GM20431 (cell line): Measurements from ENCODE around the gene DYRK1B.

ENCODE experiments used
- in situ Hi-C: fragments of 300-500 bp; cut with MseI, MboI; formaldehyde crosslinking; loops from one replicate; pipeline ENCODE4 v1.15.0; 2020; ENCODE audit warnings: low sequenced_read_pairs; ENCODE audit not compliant: unreplicated experiment

The DYRK1B gene

DNA sequence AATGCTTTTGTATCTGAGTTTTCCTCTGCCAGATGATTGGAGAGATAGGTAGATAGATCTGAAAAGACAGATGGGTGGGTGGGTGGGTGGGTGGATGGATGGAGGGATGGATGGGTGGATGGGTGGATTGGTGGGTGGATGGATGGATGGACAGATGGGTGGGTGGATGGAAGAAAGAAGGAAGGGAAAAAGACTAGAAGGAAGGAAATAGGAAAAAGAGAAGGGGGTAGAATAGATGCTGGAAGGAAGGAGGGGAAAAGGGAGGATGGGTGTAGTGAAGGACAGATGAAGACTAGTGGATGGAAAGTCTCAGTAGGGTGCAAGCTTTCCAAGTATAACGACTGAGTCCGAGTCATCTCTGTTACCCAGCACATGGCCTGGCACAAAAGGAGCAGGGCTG lies 31.2 kb upstream of the DYRK1B start:
- in situ Hi-C loops, result no loop called here

- in situ Hi-C loops, result no loop called here
These were observed 30.2 kb upstream of the DYRK1B start for GRCh38 chr19:39864118-39864517.

DNA sequence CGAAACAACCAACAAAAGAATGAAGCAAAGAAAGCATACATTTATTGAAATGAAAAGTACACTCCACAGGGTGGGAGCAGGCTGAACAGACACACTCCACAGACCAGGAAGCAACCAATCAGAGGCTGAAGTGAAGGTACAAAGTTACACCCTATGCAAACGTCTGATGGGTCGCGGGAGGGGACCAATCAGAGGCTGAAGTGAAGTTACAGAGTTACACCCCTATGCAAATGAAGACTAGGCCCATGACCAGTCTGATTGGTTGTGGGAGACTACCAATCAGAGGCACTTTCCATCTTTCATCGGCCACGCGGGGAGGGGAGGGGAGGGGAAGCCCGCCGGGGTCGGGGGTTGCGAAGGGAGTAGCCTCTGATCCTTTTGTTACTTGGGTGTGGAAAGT lies 24.6 kb upstream of the DYRK1B start:
- in situ Hi-C loops, result no loop called here

GRCh38 chr19:39852882-39853281 lies 18.9 kb upstream of the DYRK1B start:
- in situ Hi-C loops, result no loop called here

- in situ Hi-C loops, result no loop called here
These were observed 16.9 kb upstream of the DYRK1B start for GRCh38 chr19:39850892-39851291.

DNA sequence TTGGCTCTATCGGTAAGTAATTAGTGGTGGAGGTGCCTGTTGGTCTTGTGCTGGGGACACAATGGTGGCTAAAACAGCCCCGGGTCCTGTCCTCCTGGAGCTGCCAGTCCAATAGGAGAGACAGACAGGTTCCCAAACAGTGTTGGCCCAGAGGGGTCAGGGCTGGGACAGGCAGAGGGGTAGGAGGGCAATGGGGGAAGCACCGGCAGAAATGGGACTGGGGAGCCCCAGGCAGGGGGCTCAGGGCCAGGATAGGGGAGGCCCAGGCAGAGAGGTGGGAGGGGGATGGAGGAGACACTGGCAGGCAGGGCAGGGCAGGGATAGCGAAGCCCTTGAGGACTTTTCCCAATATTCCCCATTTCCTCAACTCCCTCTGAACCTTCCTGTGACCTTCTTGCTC lies 14.4 kb upstream of the DYRK1B start:
- in situ Hi-C loops, result loop anchor here (10.0 kb wide), 1 partner anchor 174 kb away; no protein-coding TSS in a partner anchor

DNA sequence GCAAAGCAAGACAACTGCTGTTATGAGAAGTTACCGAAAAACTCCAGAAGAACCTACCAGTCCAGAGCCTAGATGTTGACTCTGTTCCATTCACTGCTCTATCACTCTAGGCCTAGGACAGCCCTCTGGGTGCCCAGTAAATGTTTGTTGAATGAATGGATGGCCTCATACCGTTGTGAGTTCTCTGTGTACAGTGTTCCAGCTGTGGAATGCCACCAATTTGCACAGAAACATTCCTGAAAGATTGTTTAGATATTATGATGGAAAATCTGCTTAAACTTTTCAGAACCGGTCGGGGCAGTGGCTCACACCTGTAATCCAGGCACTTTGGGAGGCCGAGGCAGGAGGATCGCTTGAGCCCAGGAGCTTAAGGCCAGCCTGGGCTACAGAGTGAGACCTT lies 13.6 kb upstream of the DYRK1B start:
- in situ Hi-C loops, result loop anchor here (10.0 kb wide), 1 partner anchor 173 kb away; no protein-coding TSS in a partner anchor

DNA sequence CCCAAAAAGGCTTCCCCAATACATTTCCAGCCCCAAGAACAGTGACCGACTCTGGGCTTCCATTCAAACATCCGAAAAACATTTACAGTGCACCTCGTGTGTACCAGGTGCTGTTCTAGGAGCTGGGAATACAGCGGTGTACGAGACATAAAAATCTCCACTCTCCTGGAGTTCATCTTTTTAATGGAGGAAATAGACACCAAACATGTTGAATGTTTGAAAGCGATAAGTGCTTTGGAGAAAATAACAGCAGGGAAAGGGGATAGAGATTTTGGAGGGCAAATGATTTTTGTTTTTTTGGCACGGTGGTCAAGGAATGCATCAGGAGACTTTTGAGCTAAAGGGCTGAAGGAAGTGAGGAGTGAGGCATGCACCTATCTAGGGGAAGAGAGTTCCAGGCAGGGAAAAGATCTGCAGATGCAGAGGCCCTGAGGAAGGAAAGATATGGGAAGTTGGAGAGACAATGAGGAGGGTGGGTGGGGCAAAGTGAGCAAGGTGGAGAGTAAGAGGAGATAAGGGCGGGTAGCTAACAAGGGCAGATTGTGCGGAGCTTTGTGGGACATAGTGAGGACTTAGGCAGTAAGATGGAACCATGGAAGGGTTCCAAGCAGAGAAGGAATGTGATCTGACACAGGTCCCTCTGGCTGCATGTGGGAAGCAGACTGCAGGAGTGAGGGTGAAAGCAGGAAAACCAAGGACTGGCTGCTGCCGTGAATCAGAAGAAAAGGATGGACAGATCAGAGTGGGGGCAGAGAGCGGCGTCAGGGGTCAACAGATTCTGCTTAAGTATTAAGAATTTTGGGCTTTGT lies 12.9 kb upstream of the DYRK1B start:
- in situ Hi-C loops, result loop anchor here (10.0 kb wide), 1 partner anchor 172 kb away; no protein-coding TSS in a partner anchor

DNA sequence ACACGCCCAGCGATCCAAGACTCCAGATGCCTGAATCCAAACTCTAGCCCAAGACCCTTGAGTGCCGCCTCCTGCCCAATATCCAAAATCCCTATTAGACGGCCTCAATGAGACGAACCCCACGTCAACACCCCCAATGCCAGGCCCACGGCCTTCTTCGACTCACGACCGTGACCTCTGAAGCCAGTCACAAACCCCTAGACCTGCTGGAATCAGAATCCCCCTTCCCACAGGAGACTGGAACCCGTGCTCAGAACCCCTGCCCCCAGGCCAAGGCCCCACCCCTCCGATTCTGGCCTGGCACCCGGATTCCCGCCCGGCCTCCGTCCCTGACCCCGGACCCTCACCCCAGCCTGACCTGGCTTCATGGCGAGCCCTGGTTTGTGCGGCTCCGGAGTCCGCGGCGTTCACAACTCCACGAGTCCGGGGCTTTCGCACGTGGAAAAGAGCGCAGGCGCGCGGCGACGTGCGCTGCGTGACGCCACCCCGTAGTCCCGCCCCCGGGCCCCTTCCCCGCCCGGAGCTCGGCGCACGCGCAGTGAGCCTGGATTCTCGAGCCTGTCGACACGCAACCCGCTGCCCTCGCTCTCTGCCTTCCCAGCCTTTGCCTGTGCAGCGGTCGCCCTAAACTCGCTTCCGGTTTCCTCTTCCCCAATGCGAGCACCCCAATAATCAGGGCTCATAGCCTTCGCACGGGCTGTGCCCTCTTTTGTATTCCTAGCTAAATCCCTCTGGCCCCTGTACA lies 12.1 kb upstream of the DYRK1B start, which contains the start of gene FBL:
Gene FBL (minus strand): TSS at position 447 of the 745 bp plus-strand sequence. CDS start 79 bp downstream, at position 368.
- in situ Hi-C loops, result loop anchor here (10.0 kb wide), 1 partner anchor 171 kb away; no protein-coding TSS in a partner anchor

- in situ Hi-C loops, result loop anchor here (10.0 kb wide), 1 partner anchor 171 kb away; no protein-coding TSS in a partner anchor
These were observed 11.6 kb upstream of the DYRK1B start for GRCh38 chr19:39845584-39845932.

GRCh38 chr19:39845172-39845571 lies 11.2 kb upstream of the DYRK1B start:
- in situ Hi-C loops, result loop anchor here (10.0 kb wide), 1 partner anchor 170 kb away; no protein-coding TSS in a partner anchor

DNA sequence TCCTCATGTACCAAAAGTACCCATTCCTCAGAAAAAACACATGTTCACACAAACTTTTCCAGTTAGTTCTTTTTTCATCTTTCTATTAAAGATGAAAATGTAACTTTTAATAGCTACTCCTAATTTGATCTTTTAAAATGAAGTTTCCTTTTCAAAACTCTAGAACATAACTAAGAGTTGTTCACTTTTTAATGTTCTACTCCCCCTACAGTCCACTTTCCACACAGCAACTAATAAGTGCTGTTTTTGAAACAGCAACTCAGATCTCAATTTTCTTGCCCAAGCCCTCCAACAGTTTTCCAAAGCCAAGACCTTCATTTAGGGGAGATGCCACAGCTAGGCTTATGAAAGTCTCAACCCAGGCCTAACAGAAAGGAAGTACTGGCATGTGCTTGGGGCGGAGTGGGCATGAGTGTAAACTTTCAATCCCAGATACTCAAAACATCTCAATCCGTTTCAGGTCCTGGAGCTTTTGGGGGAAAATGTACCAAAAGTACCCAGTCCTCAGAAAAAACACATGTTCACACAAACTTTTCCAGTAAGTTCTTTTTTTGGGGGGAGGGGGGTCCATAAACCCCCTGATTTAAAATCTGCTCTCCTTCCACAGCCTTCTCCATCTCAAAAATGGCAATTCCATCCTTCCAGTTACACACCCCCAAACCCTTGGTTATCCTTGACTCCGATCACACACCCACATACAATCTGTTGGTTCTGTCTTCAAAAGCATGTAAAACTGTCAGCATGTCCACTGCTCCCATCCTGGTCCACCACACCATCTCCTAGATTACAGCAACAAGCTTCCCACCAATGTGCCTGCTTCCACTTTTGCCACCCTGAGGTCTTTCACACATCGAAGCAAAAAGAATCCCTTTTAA lies 10.2 kb upstream of the DYRK1B start:
- in situ Hi-C loops, result loop anchor here (10.0 kb wide), 1 partner anchor 169 kb away; no protein-coding TSS in a partner anchor

DNA sequence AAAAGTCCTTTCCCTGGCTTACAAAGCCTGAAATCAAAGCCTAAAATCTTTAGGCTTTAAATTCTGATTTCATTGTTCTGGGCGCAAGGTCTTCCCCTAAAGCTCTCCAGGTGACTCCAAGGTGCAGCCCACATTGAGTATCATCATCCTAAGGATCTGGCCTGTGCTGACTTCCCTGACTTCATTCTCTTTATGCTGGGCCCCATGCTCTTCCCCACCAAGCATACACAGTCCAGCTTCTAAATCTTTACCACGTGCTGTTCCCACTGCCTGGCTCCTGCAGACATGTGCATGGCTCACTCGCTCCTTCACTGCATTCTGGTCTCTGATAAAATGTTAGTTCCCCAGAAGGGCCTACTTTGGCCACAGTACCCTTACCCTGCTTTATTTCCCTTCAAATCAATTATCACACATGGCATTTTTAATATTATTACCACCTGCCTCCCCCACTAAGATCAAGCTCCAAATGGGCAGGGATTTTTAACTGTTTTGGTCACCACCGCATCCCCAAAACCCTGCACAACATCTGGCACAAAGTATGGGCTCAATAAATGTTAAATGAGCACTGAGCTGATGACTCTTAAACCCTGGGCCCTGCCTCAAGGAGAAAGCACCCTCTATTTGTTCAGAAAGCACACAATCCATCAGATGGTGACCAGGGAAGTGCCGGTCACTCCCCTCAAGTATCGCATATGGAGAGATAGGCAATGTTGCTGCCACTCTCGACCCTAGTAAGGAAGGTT lies 8.9 kb upstream of the DYRK1B start:
- in situ Hi-C loops, result loop anchor here (10.0 kb wide), 1 partner anchor 168 kb away; no protein-coding TSS in a partner anchor

DNA sequence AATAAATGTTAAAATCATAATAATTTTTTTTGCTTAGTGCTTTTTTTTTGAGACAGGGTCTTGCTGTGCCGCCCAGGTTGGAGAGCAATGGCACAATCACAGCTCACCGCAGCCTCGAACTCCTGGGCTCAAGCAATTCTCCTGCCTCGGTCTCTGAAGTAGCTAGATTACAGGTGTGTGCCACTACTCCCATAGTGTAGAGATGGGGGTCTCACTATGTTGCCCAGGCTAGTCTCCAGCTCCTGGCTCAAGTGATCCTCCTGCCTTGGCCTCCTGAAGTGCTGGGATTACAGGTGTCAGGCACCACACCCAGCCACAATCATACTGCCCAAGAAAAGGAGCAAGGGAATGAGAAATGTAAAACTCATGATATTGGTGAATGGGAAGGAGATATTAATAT lies 7.1 kb upstream of the DYRK1B start:
- in situ Hi-C loops, result loop anchor here (10.0 kb wide), 1 partner anchor 166 kb away; no protein-coding TSS in a partner anchor

DNA sequence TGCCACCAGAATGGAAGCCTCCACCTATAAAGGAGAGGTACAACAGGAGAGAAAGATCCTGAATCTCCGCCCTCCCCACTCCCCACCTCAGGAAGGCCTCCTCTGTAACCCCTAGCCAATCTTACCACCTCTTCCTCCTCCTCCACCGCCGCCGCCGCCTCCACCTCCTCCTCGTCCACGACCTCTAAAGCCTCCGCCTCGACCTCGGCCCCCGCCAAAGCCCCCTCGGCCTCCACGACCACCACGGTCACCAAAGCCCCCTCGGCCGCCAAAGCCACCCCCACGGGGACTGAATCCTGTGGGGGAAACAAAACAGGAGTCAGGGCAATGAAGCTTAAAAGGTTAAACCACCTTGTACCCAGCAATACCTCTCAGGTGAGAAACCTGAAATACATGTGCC lies 6.5 kb upstream of the DYRK1B start:
- in situ Hi-C loops, result loop anchor here (10.0 kb wide), 1 partner anchor 166 kb away; no protein-coding TSS in a partner anchor

DNA sequence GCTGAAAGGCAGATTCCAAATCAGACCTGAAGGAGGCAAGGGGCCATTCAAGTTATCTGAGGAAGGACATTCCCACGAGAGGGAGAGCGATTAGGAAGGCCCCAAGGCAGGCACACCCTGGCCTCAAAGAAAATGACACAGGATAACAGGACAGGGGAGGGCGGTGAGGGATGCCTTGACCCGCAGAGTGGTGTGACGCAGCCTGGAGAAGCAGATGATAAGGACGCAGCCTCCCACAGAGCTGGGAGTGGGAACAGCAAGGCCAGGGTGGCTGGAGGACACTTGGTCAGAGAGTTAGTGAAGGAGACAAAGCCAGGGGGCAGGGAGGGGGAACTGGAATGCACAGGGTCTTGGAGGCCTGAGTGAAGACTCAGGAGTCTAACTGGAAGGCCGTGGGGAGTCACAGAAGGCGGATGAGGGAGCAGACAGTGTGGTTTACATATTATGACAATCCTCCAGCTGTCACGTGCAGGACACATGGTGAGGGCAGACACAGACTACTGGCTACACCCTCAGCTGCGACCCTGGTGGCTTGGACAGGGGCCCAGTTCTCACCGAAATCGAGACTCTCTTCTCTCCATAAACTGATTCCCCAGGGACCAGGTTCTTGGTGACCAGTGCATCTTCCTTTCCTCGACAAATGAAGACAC lies 5.8 kb upstream of the DYRK1B start:
- in situ Hi-C loops, result loop anchor here (10.0 kb wide), 1 partner anchor 165 kb away; no protein-coding TSS in a partner anchor

GRCh38 chr19:39838569-39838968 lies 4.6 kb upstream of the DYRK1B start:
- in situ Hi-C loops, result no loop called here

- in situ Hi-C loops, result no loop called here
These were observed 4.0 kb upstream of the DYRK1B start for GRCh38 chr19:39837978-39838377.
